HTR-8/SVneo (cell line): ENCODE measurements around the gene POPDC3.

Experiments
- DNase-seq: peaks from one replicate; pipeline ENCODE4 v3.0.0; 2011; ENCODE audit warnings: low spot score, mixed read lengths; ENCODE audit not compliant: insufficient read length
- FAIRE-seq: peaks from 2 replicates; lab custom pipeline; 2011; peaks lifted over from hg19 to GRCh38; lab: Jason Lieb, UNC

Gene POPDC3

DNA sequence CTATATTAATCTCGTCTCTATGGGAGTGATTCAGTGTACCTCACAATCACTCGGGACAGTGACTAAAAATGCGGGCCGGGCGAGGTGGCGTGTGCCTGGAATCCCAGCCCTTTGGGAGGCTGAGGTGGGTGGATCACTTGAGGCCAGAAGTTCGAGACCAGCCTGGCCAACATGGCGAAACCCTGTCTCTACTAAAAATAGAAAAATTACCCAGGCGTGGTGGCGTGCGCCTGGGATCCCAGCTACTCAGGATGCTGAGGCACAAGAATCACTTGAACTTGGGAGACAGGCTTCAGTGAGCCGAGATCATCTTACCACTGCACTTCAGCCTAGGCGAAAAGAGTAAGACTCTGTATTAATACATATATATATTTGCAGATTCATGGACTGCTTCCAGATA, 17.4 kb downstream of the POPDC3 start:
- FAIRE-seq (no peak), DNase-seq (no peak)

DNA sequence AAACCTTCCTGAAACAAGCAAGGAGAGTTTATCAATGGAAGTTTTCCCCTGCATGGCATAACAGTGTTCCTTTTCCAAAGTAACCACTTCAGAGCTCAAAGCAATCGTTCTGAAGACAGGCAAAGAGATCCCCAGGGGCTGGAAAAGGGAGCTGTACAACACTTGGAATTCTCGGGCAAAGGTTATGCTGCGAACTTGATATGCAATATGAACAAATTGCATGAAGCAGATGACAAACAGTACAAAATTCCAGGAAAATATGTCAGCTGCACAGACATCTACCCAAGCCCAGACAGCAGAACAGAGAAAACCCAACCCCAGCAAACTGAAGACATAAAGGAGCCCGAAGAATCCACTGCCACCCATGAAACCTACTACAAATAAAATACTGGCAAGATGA, 18.4 kb downstream of the POPDC3 start:
- FAIRE-seq (no peak), DNase-seq (no peak)

DNA sequence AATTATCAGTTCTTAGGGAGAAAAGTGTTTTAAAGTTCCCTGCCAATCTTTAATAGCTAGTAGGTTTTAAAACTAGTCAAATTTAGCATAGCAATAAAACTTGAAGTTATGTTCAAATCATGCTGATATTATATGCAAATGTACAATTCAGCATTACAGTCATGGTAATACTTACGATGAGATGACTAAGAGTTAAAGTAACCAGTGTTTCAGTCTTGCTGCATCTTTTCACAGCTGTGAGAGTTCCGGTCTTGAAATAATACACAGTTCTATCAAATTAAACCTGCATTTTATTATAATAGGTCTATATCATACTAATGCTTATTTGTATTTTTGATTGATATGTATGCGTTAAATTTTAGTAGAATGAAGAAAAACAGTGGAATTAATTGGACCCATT, 26.1 kb downstream of the POPDC3 start:
- FAIRE-seq (no peak), DNase-seq (no peak)

DNA sequence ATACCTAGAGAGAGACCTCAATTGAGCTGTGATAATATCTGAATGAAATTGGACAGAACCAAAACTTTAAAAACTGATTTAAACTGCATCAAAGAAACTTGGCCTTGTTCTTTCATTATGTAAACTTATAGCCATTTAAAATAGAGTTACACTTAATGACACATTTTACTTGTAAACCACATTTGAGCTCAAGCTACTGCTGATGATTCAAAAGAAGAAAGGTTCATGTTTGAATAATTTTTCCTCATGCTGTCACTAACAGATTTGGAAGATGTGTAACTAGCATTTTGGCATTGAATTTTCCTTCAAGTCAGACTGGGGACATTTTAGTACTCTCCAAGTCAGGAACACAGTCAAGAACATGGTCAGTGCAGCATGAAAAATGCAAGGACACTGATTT, 26.9 kb downstream of the POPDC3 start:
- FAIRE-seq (no peak), DNase-seq (no peak)

DNA sequence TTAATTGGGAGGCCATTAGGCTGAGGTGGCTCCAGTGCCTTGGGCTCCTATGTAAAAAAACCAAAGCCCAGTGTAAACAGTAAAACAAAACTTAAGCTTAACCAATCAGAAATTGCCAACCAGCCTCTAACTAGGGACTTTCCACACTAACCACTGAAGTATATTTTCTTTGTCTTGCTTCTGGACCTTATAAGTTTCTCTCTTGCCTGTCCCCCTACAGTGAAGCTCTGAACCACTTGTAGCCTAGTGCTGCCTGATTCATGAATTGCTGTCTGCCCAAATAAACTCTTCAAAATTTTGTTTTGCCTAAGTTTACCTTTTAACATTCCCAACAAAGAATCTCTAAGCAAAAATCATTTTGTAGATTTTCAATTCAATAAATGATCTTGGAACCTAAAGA, 28.2 kb downstream of the POPDC3 start:
- no peak for DNase-seq
- no peak for FAIRE-seq

DNA sequence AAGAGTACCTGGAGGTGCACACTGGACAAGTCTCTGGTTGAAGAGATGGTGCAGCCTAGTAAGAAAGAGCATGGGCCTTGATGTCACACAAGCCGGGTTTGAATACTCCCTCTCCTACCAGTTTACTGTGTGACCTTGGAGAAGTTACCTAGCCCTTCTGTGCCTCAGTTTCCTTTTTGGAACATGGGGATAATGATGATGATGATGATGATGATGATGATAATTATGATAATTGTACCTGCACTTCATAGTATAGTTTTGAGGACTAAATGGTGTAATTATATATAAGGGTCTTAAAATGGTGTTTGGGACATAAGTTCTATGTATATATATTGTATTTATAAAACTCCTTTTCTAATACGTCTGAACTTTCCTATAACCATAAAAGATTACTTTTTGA, 41.7 kb downstream of the POPDC3 start:
- FAIRE-seq: no peak
- DNase-seq: no peak

DNA sequence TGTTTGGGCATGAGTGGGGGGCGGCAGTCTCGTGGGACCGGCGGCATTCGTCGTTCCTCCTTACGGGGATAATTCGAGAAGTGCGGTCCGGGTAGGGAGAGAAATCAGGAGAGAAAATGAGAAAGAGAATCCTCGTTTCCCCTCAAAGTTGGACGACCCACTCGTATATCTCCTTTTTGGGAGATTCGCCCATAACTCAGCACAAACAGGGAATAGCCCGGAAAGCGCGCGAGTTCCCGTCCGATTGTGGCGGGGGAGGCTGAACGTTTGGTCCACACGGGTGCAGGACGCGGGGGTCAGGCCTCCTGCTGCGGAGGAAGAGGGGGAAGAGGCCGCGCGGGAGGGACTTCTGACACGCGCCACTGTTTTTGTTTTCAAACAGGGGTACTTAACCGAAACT, 42.4 kb downstream of the POPDC3 start:
- DNase-seq (peak; percentile 11), FAIRE-seq (no peak)

DNA sequence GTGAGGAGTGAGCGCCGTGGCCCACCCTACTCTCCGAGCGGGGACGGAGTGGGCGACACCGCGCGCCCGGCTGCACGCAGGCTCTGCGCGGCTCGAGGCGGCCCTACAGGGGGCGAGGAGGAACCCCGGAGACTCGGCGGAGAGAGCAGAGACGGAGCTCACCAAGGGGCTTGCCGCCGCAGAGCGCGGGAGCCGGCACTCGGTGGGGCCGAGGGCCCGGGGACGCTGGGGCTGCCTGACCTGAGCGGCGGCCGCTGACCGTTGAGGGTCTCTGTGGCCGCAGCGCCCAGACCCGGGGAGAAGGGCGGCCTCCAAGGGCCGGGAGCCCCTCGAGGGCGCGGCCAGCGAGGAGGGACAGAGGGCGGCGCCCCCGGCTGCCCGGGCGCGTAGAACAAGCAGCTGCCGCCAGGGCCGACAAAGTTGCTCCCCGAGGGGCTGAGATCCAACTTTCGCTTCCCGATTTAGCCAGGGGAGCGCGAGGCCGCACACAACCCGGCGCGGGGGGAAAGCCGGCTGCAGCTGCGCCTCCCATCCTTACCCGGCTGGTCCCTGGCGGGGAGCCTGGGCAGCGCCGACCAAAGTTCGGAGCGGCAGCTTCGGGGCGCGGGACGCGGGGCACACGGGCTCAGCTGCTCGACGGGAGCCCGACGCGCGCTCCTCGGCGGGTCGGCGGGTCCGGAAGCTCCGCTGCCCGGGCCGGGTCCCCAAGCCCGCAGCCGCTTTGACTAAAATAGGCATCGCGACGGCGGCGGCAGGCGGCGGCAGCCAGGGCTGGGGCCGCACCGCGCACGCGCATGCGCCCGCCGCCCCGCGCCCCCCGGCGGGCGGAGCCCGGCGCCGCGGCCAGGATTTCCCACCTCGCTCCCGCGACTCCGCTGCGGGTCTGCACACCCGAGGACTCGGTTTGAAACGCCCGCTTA, 43.1 kb downstream of the POPDC3 start:
- FAIRE-seq (no peak), DNase-seq (peak; percentile 75)

DNA sequence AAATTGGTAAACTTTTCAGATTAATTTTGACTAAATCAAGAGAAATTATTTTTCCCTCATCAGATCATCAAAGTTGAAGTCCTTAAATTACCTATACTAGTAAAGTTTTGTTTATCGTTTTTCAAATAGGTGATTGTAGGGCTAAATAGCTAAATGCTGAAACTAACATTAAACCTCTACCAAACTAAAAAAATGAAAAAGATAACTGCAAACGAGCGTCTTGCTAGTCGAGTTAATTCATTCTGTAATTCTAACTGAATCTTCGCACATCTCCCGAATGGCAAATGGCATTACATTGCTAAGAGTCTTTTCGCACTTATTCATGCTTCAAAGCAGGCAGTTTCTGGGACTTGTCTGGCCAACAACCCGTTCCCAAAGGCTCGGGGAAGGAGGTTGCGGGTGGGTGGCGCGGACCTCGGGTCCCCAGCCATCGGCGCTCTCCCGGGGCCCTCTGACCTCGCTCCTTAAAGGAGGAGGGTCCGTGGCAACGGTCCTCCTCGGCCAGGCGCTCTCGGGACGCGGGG, 43.8 kb downstream of the POPDC3 start:
- DNase-seq (peak; percentile 4), FAIRE-seq (no peak)

DNA sequence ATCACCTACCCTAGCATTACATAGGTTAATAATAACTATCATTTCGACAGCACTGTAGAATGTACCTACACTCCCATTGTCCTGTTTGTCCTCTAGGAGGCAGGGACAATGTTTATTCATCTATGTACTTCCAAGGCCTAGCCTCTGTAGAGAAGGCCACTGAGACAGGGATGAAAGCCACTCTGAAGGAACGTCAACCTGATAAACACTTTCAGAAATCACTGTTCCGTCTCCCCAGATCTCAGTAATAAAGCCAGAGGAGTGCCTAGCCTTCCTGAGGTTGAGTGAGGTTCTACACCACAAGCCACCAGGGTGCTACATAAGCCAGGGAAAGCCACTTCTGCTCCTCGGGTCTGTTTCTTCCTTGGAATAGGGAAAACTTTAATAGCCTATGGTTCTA, 44.8 kb downstream of the POPDC3 start:
- FAIRE-seq (no peak), DNase-seq (peak; percentile 21)

DNA sequence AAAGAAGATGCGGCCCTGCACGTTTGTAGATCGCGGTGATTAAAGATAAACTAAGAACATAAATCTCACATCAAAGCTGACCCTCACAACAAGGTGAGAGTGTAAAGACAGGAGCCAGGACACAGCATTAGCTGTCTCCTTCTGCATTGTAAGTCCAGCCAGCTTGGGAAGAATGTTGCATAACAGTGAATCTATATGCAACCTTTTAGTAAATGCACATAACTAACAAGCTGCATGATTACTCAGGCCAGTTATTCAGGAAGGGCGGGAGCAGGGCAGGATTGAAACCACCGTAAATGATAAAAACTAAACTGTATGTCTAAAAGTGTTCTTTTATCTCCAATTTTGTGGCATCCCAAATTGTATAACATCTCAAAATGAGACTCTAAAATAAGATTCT, 57.1 kb downstream of the POPDC3 start:
- FAIRE-seq (no peak), DNase-seq (no peak)

DNA sequence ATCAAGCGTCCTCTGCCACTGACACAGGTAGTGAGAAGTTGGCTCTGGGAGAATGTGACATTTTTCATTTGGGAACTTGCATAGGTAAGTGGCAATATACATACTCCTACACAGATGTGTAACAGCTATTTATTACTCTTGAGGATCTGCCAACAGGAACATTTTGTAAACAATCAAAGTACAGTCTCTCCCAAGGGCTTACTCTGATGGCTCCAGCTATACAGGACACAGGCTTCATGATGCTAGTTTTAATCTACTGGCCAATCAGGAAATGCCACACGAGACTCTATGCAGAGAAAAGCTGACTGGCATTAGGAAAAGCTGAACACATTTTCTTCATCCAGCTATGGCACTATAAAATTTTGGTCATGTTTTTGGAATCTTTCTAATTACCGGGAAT, 57.8 kb downstream of the POPDC3 start:
- FAIRE-seq (no peak), DNase-seq (no peak)

DNA sequence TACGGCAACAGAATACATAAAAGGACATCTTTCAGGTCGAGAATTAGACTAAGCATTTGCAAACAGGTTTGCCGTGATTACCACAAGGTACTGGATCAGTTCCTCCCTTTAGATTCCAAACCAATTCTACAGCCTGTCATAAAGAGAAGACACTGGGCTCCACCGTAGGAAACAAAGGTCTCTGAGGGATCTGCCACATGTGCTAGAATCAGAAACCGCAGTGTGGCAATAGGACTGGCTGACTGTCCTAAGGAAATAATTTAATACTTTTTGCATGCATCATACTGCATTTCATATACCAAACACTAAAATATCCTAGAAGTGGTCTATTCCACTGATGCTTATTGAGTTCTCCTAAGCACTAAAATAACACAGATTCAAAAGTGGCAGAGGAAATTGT, 59.2 kb downstream of the POPDC3 start:
- no peak for DNase-seq
- no peak for FAIRE-seq

DNA sequence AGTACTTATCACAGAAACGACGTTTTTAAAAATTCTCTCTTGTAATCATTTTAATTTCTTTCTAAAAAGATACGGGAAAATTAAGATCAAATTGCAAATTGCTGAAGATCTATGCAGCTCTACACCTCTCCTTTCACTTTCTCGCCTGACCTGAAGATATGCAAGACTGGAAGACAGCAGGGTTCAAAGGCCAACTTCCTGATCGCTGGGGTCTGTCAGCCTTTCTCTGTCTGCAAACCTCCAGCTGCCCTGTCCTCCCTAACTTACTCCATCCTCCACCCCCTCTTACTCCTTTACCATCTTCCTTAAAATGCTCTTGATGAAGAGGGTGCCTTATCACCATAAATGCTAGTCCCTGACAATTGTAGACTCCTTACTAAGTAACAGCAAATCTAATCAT, 63.7 kb downstream of the POPDC3 start:
- DNase-seq (no peak), FAIRE-seq (no peak)

DNA sequence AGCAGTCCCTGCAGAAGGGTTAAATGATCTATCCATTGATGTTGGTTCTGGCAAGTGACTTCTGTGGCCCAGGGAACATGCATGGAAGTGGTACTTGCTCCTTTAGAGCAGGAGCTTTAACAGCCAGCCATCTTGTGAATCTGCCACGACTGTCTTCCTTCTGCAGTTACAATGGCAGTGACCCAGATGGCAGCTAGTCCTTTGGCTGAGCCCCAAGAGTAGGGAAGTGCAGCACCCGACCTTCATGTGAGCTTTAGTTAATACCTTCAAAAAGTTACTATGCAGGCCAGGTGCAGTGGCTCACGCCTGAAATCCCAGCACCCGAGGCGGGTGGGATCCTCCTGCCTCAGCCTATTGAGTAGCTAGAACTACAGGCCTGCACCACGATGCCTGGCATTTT, 66.4 kb downstream of the POPDC3 start:
- no peak for DNase-seq
- no peak for FAIRE-seq

DNA sequence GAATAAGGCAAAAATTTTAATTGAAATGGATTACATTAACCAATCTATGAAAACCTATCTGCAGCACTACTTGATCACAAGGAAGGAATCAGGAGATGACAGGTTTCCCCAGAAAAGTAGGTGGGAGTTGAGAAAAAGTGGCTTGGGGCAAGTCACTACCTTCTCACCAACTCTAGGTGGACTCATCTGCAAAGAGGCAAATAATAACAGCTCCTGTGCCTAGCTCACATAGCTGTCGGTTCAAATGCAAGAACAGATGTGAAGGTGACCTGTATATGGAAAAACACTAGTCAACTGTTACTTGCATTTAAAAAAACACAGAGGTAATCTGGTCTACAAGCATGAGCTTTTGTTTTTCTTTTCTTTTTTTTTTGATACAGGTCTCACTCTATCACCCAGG, 67.2 kb downstream of the POPDC3 start:
- no peak for FAIRE-seq

DNA sequence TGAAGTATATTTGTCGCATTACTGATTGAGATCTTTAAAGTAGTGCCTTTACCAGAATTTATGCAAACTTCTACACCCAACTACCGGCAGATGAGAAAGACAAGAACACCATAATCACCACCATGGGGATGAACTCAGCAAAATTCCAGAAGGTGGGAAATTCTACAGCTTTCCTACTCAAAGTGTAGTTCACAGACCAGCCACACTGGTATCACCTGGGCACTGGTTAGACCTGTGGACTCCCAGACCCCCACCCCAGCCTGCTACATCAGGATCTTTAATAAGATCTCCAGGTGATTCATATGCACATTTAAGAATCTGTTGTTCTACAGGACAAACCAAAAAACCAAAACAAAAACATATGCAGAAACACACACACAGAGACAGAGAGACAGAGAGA, 67.9 kb downstream of the POPDC3 start:
- no peak for DNase-seq
- no peak for FAIRE-seq

More for the DNA sequence above, 67.2 kb downstream of the POPDC3 start:
- DNase-seq: no peak

DNA sequence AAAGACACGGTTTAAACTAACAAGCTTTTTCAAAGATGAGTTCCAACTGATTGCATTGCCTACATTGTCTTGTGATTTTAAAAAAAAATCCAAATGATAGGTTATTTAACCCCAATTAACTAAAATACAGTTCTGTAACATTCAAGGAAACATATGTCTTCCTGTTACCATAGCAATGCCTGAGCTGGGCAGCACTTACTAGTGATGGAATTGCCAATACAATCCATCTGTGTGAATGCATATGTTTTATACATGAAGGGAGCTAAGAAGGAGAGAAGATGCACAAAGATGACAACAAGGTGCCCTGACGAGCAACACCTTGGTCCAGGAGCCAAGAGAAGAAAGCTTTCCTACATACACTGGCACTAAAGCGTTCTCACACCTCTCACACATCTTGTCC, 68.7 kb downstream of the POPDC3 start:
- no peak for FAIRE-seq

DNA sequence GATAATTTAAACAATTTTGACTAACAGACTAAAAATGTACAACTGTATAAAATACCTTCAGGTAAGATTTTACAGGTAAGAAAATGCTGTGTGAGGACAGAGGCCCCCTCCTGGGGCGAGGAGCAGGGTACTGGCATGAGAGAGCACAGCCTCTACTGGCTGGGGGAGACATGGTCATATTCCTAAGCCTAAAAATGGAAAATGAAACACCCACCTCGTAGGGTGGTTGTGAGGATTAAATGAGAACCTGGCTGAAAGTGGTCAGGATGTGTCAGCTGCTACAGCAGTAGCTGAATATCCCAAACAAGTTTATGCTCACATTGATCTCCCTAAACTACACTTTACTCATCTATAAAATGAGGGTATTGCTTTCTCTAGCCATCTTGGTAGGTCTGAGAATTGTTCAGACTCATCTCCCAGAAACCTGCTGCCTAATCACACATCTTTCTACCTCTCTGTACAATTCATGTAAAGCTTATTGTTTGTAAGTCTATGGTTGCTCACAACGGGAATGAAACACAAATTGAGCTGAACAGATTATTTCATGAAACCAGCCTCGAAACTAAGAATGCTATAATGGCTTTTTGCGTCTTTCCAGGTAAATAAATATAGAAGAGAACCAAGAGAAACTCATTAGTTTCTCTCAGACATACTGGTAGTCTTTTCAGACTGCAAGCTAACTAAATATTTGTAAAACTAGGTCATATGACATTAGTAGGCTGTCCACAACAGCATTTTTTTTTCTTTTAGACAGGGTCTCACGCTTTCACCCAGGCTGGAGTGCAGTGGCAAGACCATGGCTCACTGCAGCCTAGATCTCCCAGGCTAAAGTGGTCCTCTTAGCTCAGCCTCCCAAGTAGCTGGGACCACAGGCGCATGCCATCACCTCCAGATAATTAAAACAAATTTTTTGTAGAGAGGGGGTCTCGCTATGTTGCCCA, 69.6 kb downstream of the POPDC3 start:
- no peak for FAIRE-seq
- DNase-seq: no peak

More for the DNA sequence above, 68.7 kb downstream of the POPDC3 start:
- no peak for DNase-seq

DNA sequence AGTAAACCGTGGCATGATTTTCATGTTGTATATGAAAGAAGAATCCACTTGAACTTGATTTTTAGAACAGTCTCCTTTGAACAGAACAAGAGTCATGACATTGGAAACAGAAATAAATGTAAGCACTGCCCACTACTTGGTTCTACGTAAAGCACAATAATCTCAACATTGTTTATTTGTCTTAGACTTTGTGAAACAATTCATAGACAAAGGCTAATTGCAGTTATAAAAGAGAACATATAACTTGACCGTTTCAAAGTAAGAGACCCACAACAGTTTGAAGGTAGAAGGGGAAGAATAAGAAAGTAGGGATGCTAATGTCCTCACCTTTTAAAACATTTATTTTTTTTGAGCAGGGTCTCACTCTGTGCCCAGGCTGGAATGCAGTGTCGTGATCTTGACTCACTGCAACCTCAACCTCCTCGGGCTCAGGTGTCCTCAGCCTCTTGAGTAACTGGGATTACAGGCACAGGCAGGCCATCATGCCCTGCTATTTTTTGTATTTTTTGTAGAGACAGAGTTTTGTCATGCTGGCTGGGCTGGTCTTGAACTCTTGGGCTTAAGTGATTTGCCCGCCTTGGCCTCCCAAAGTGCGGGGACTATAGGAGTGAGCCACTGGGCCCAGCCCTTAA, 71.1 kb downstream of the POPDC3 start:
- DNase-seq (no peak), FAIRE-seq (no peak)
